Measurements from ENCODE around the gene TGFA.

Gene TGFA

DNA sequence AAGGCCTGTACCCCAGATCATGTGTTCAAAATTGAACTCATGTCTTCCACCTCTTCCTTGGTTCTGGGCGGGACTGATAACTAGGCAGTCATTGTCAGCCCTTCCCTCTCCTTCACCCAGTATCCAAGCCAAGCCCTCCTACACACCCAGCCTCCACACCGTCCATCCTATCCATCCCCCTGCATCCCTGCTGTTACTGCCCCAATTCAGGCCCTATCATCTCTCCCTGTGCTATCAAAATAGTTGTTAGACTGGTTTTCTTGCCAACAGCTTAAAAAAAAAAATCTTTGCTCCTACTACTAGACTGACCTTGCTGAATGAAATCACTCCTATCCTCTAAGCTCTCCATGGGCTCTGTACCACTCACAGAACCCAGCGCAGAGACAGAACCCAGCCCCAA, 32.8 kb downstream of the TGFA start:
- H3K9ac ChIP-seq (ENCODE audit: low read length) = no peak overlapping the region
- no peak overlapping the region for H3K4me3 ChIP-seq (ENCODE audit: low read length)
- no peaks in the 10 kb centered on the region for H3K9me3 ChIP-seq (ENCODE audit: control insufficient read depth, low read depth, low read length)
- H3K27ac ChIP-seq (ENCODE audit: low read length) = no peak overlapping the region
- H3K27me3 ChIP-seq (ENCODE audit: control insufficient read depth, insufficient read depth, low read length) = no peaks in the 10 kb centered on the region
- peaks cover 12% of the 10 kb centered on the region for H3K4me1 ChIP-seq (ENCODE audit: control insufficient read depth, low read depth, low read length)
- H3K36me3 ChIP-seq (ENCODE audit: control insufficient read depth, low read depth, low read length) = no peaks in the 10 kb centered on the region

DNA sequence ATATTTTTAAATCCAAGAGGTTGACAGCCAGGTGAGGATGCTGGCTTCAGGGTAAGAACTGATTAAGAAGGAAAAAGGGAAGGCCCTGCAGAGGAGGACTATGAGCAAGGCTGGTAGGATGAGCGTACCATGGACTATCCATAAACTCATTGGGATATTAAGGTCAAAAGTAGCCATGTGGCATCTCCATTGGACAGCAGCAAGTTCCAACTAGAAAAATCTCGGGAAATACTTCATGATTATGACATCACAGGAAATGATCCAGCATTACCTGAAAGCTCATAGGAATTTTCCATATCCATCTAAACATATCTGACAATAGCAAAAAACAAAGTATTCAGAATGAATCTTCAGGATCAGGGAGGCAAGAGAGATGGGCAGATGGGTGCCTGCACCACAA, 34.2 kb downstream of the TGFA start:
- no peak overlapping the region for H3K4me3 ChIP-seq (ENCODE audit: low read length)
- H3K9me3 ChIP-seq (ENCODE audit: control insufficient read depth, low read depth, low read length) = no peaks in the 10 kb centered on the region
- no peaks in the 10 kb centered on the region for H3K27me3 ChIP-seq (ENCODE audit: control insufficient read depth, insufficient read depth, low read length)
- no peaks in the 10 kb centered on the region for H3K36me3 ChIP-seq (ENCODE audit: control insufficient read depth, low read depth, low read length)
- no peak overlapping the region for H3K9ac ChIP-seq (ENCODE audit: low read length)
- peaks cover 12% of the 10 kb centered on the region for H3K4me1 ChIP-seq (ENCODE audit: control insufficient read depth, low read depth, low read length)
- no peak overlapping the region for H3K27ac ChIP-seq (ENCODE audit: low read length)

DNA sequence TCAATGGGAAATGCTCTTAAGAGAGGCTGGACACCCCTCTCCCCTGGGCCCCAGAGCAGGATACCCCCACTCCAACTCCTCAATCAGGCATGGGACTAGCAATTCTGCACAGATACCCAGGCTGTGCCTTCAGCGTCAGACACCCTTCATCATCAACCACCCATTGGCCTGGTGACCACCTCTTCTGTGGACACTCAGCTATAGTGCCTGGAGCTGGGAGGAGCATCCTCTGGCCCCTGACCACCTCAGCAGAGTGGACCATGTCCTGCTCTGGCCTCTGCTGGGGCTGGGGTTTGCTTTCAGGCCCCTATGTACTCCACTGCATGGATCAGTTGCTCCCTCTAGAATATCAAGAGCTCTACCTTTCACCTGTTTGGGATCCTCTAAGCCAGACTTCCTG, 35.1 kb downstream of the TGFA start:
- H3K27me3 ChIP-seq (ENCODE audit: control insufficient read depth, insufficient read depth, low read length) = no peaks in the 10 kb centered on the region
- peaks cover 10% of the 10 kb centered on the region for H3K4me1 ChIP-seq (ENCODE audit: control insufficient read depth, low read depth, low read length)
- no peak overlapping the region for H3K4me3 ChIP-seq (ENCODE audit: low read length)
- no peaks in the 10 kb centered on the region for H3K36me3 ChIP-seq (ENCODE audit: control insufficient read depth, low read depth, low read length)
- H3K9ac ChIP-seq (ENCODE audit: low read length) = no peak overlapping the region
- H3K27ac ChIP-seq (ENCODE audit: low read length) = no peak overlapping the region
- no peaks in the 10 kb centered on the region for H3K9me3 ChIP-seq (ENCODE audit: control insufficient read depth, low read depth, low read length)

DNA sequence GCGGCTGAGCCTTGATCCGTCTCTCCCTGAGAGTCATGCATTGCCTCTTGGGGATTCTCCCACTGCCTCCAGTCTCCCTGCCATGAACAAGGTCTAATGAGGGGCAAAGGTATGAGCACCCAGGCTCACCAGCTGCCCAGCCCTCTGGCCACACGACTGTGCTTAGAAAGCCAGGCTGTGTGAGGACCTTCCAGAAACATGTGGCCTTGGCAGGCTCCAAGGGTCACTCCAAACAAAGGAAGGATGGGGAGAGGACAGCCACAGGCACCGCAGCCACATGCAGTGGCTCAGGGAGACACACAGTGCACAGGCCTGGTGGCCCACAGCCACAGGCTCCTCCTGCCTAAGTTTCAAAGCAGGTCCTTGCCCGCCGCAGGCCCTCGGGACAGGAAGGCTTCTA, 35.8 kb downstream of the TGFA start:
- Histone ChIP-seq H3K27ac (ENCODE audit: low read length) (no peak overlapping the region), H3K4me1 (ENCODE audit: control insufficient read depth, low read depth, low read length) (peaks cover 10% of the 10 kb centered on the region)

DNA sequence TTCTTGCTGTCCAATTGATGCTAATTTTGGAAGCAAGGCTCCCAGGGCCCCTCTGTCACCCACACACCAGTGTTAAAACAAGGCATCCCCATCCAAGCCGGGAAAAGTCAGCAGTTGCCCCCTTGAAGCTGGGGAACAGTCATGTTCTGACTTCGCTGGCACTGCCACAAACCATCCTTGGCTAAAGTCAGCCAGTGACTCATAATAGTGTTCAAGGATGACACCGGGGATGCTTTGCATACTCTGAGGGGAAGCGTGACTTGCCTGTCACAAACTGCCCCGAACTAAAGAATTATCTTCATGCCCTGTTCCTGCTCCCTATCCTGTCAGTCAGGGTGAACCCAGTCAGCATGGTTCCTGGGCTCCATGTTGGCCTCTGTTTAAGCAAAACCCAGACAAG, 37.0 kb downstream of the TGFA start:
- Histone ChIP-seq H3K4me3 (ENCODE audit: low read length) (no peak overlapping the region), H3K9me3 (ENCODE audit: control insufficient read depth, low read depth, low read length) (no peaks in the 10 kb centered on the region), H3K4me1 (ENCODE audit: control insufficient read depth, low read depth, low read length) (peaks cover 10% of the 10 kb centered on the region), H3K9ac (ENCODE audit: low read length) (no peak overlapping the region), H3K36me3 (ENCODE audit: control insufficient read depth, low read depth, low read length) (no peaks in the 10 kb centered on the region), H3K27ac (ENCODE audit: low read length) (no peak overlapping the region), H3K27me3 (ENCODE audit: control insufficient read depth, insufficient read depth, low read length) (no peaks in the 10 kb centered on the region)

More for the DNA sequence above, 35.8 kb downstream of the TGFA start:
- Histone ChIP-seq H3K9ac (ENCODE audit: low read length) (no peak overlapping the region), H3K9me3 (ENCODE audit: control insufficient read depth, low read depth, low read length) (no peaks in the 10 kb centered on the region), H3K4me3 (ENCODE audit: low read length) (no peak overlapping the region), H3K27me3 (ENCODE audit: control insufficient read depth, insufficient read depth, low read length) (no peaks in the 10 kb centered on the region), H3K36me3 (ENCODE audit: control insufficient read depth, low read depth, low read length) (no peaks in the 10 kb centered on the region)

DNA sequence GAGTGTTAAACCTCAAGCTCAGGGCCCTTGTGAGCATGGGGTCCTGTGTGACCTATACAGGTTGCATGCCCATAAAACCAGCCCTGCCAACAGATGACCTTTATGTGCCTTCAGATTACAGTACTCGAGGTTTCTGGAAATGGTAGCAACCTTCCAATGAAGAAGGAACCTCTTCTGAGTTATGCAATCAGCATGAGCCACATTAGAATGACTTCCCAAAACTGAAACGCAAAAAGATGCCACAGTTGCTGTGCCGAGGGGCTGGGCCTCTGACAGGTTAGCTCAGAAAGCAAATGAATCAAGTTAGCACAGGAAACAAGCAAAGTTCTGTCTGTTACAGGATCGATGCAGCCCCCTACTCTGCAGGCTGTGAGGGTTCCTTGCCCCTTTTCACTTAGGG, 37.7 kb downstream of the TGFA start:
- peaks cover 9% of the 10 kb centered on the region for H3K4me1 ChIP-seq (ENCODE audit: control insufficient read depth, low read depth, low read length)
- no peaks in the 10 kb centered on the region for H3K27me3 ChIP-seq (ENCODE audit: control insufficient read depth, insufficient read depth, low read length)
- no peaks in the 10 kb centered on the region for H3K36me3 ChIP-seq (ENCODE audit: control insufficient read depth, low read depth, low read length)
- H3K4me3 ChIP-seq (ENCODE audit: low read length) = no peak overlapping the region
- H3K9ac ChIP-seq (ENCODE audit: low read length) = no peak overlapping the region
- H3K9me3 ChIP-seq (ENCODE audit: control insufficient read depth, low read depth, low read length) = no peaks in the 10 kb centered on the region
- H3K27ac ChIP-seq (ENCODE audit: low read length) = no peak overlapping the region

DNA sequence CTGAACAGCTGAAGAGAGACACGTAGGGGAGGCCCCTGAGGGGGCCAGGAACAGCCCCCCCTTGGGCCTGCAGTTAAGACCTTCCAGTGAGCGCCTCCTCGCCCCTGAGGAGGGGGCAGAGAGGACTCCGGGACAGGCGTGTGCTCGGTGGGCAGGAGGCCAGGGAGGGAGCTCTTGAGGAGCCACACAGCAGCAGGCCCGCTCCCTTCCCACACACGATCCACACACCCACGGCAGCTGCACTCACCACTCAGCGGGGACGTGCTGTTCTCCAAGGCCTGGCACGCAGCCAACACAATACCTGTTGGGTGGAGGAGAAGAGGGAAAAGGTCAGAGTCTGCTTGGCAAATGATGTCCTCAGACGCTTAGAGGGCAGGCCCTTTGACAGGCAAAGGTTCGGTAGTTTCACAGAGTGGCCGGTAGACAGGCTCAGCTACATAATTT, 39.0 kb downstream of the TGFA start:
- no peaks in the 10 kb centered on the region for H3K27me3 ChIP-seq (ENCODE audit: control insufficient read depth, insufficient read depth, low read length)
- no peaks in the 10 kb centered on the region for H3K36me3 ChIP-seq (ENCODE audit: control insufficient read depth, low read depth, low read length)
- H3K4me3 ChIP-seq (ENCODE audit: low read length) = no peak overlapping the region
- H3K9ac ChIP-seq (ENCODE audit: low read length) = no peak overlapping the region
- no peak overlapping the region for H3K27ac ChIP-seq (ENCODE audit: low read length)
- H3K4me1 ChIP-seq (ENCODE audit: control insufficient read depth, low read depth, low read length) = peaks cover 5% of the 10 kb centered on the region
- no peaks in the 10 kb centered on the region for H3K9me3 ChIP-seq (ENCODE audit: control insufficient read depth, low read depth, low read length)

- no peak overlapping the region for H3K27ac ChIP-seq (ENCODE audit: low read length)
- no peaks in the 10 kb centered on the region for H3K9me3 ChIP-seq (ENCODE audit: control insufficient read depth, low read depth, low read length)
- H3K9ac ChIP-seq (ENCODE audit: low read length) = no peak overlapping the region
- no peaks in the 10 kb centered on the region for H3K36me3 ChIP-seq (ENCODE audit: control insufficient read depth, low read depth, low read length)
- no peak overlapping the region for H3K4me3 ChIP-seq (ENCODE audit: low read length)
- H3K27me3 ChIP-seq (ENCODE audit: control insufficient read depth, insufficient read depth, low read length) = no peaks in the 10 kb centered on the region
- H3K4me1 ChIP-seq (ENCODE audit: control insufficient read depth, low read depth, low read length) = peaks cover 8% of the 10 kb centered on the region
Observed at GRCh38 chr2:70513738-70514137, 39.9 kb downstream of the TGFA start.

DNA sequence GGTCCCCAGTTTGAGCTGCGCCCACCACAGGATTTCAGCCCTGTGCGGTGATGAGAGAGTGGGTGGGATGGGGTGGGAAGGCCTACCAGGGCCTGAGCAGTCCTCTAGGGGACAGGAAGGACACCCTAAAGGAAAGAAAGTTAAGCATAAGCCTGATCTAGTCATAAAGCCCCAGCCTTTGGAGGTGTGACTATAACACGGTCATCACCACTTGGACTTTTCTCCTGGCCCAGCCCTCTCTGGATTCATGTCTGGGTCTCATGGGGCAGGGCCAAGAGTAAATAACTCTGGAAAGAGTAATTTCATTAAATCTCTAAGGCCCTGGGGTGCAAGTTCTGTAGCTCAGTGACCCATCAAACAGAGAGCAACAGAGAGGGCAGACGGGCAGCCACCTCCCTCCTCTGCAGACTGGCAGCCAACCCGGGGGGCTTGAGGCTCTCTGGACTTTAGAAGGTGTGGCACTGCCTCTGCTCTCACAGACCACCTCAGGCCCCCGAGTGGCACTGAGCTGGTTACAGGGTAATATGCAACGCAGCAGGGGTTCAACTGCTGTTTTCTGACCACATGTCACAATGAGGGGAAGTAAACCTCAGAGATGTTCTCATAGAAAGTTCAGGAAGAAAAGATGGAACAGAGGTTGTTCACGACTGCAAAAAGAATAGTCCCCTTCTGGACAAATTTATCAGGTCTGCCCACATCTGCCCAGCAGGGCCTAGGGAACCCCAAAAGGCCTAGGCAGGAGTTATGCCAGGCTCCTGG, 41.5 kb downstream of the TGFA start:
- Histone ChIP-seq H3K27me3 (ENCODE audit: control insufficient read depth, insufficient read depth, low read length) (no peaks in the 10 kb centered on the region), H3K4me1 (ENCODE audit: control insufficient read depth, low read depth, low read length) (peaks cover 8% of the 10 kb centered on the region), H3K27ac (ENCODE audit: low read length) (no peak overlapping the region), H3K9ac (ENCODE audit: low read length) (no peak overlapping the region), H3K4me3 (ENCODE audit: low read length) (no peak overlapping the region), H3K9me3 (ENCODE audit: control insufficient read depth, low read depth, low read length) (no peaks in the 10 kb centered on the region), H3K36me3 (ENCODE audit: control insufficient read depth, low read depth, low read length) (no peaks in the 10 kb centered on the region)

DNA sequence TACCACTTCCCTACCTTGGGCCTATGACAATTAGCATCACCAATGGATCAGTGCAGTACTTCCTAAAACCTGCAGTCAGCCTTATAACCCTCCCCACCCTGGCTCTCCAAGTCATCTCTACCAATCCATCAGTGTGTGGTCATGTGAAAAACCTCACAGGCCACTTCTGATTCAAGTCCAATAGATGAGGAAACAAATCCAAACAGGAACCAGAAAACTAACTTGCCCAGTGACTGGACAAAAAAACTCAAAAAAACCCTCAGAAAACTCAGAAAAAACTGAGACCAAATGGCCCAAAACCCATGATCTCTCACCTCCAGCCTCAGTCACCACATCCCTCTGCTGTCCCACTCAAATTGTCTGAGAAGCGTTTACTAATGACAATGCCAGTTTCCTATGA, 43.3 kb downstream of the TGFA start:
- H3K27me3 ChIP-seq (ENCODE audit: control insufficient read depth, insufficient read depth, low read length) = no peaks in the 10 kb centered on the region
- no peak overlapping the region for H3K4me3 ChIP-seq (ENCODE audit: low read length)
- H3K27ac ChIP-seq (ENCODE audit: low read length) = no peak overlapping the region
- H3K36me3 ChIP-seq (ENCODE audit: control insufficient read depth, low read depth, low read length) = no peaks in the 10 kb centered on the region
- peaks cover 12% of the 10 kb centered on the region for H3K4me1 ChIP-seq (ENCODE audit: control insufficient read depth, low read depth, low read length)
- no peak overlapping the region for H3K9ac ChIP-seq (ENCODE audit: low read length)
- no peaks in the 10 kb centered on the region for H3K9me3 ChIP-seq (ENCODE audit: control insufficient read depth, low read depth, low read length)

GRCh38 chr2:70509565-70509964, 44.1 kb downstream of the TGFA start:
- no peaks in the 10 kb centered on the region for H3K9me3 ChIP-seq (ENCODE audit: control insufficient read depth, low read depth, low read length)
- H3K27ac ChIP-seq (ENCODE audit: low read length) = no peak overlapping the region
- H3K4me3 ChIP-seq (ENCODE audit: low read length) = no peak overlapping the region
- H3K36me3 ChIP-seq (ENCODE audit: control insufficient read depth, low read depth, low read length) = no peaks in the 10 kb centered on the region
- H3K4me1 ChIP-seq (ENCODE audit: control insufficient read depth, low read depth, low read length) = peaks cover 12% of the 10 kb centered on the region
- H3K27me3 ChIP-seq (ENCODE audit: control insufficient read depth, insufficient read depth, low read length) = no peaks in the 10 kb centered on the region
- no peak overlapping the region for H3K9ac ChIP-seq (ENCODE audit: low read length)

DNA sequence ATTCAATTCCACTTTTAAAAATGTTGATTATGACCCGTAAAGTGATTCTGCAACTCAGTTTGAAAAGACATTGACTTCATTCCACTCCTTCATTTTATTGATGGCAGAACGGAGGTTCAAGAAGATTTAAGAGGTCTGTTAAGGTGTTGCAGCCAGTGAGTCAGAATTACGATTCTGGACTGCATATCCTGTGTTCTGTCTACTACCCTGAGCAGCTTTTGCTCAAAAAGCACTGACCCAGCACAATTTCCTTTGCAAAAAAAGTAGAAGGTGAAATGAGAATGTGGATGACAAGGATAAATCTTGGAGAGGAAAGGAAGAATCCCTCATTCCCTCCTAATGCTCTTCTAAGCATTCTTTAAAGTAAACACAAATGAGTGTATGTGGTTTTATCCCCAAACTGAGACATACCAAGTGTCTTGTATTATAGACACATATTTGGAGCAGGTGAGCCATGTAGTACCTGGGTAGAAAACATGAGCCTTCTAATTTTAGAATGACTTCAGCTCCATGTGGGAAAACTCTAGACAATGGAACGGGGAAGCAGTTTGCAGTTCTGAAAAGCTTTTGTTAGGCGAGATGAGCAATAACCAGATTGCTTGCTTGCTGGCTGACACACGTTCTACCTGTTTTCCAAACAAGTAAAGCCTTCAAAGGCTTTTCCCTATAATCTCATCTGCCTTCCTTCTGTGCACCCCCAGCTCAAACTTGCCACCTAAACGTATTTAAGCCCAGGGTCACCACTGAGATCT, 44.7 kb downstream of the TGFA start:
- H3K4me3 ChIP-seq (ENCODE audit: low read length) = no peak overlapping the region
- no peak overlapping the region for H3K27ac ChIP-seq (ENCODE audit: low read length)
- no peaks in the 10 kb centered on the region for H3K27me3 ChIP-seq (ENCODE audit: control insufficient read depth, insufficient read depth, low read length)
- peaks cover 11% of the 10 kb centered on the region for H3K4me1 ChIP-seq (ENCODE audit: control insufficient read depth, low read depth, low read length)
- H3K9me3 ChIP-seq (ENCODE audit: control insufficient read depth, low read depth, low read length) = no peaks in the 10 kb centered on the region
- H3K9ac ChIP-seq (ENCODE audit: low read length) = no peak overlapping the region
- H3K36me3 ChIP-seq (ENCODE audit: control insufficient read depth, low read depth, low read length) = no peaks in the 10 kb centered on the region
